Activated effector memory CD4-positive, alpha-beta T cell treated with anti-CD3 and anti-CD28 coated beads, Interleukin-2, amount 50 U/mL, for 16 hours (primary cell): Measurements from ENCODE around the gene PCNP.
"Not testable (repeated sequence)": the region's sequence is repeated elsewhere in the genome, so short reads cannot be mapped to it uniquely, and the experiment has no call there.

ENCODE experiments used
- DNase-seq: peaks from one replicate; pipeline ENCODE4 v3.0.0-alpha.2; 2020

The PCNP gene

GRCh38 chr3:101573449-101574387 lies at the start of gene PCNP:
Gene PCNP (plus strand): TSS chr3:101574180. CDS start chr3:101574216, 36 bp downstream.
- peak; percentile 100 for DNase-seq

GRCh38 chr3:101527441-101527840 lies 46.5 kb upstream of the PCNP start:
- no peak for DNase-seq

GRCh38 chr3:101527906-101528305 lies 46.1 kb upstream of the PCNP start:
- no peak for DNase-seq

GRCh38 chr3:101529816-101530685 lies 43.9 kb upstream of the PCNP start:
- no peak for DNase-seq

- no peak for DNase-seq
These were observed 43.3 kb upstream of the PCNP start for GRCh38 chr3:101530686-101531047.

GRCh38 chr3:101531473-101532086 lies 42.4 kb upstream of the PCNP start:
- DNase-seq: no peak

GRCh38 chr3:101532783-101533602 lies 41.0 kb upstream of the PCNP start:
- no peak for DNase-seq

- no peak for DNase-seq
These were observed 40.4 kb upstream of the PCNP start for GRCh38 chr3:101533603-101533968.

- no peak for DNase-seq
These were observed 38.8 kb upstream of the PCNP start for GRCh38 chr3:101535221-101535620.

GRCh38 chr3:101536266-101536665 lies 37.7 kb upstream of the PCNP start:
- DNase-seq: no peak

GRCh38 chr3:101536955-101537354 lies 37.0 kb upstream of the PCNP start:
- DNase-seq: not testable (repeated sequence)

GRCh38 chr3:101542957-101543356 lies 31.0 kb upstream of the PCNP start:
- DNase-seq: no peak

GRCh38 chr3:101544161-101544850 lies 29.7 kb upstream of the PCNP start:
- DNase-seq: no peak

- no peak for DNase-seq
These were observed 25.4 kb upstream of the PCNP start for GRCh38 chr3:101548527-101549105.

GRCh38 chr3:101549473-101549872 lies 24.5 kb upstream of the PCNP start:
- no peak for DNase-seq

- DNase-seq: not testable (repeated sequence)
These were observed 22.5 kb upstream of the PCNP start for GRCh38 chr3:101551359-101552081.

- not testable (repeated sequence) for DNase-seq
These were observed 20.6 kb upstream of the PCNP start for GRCh38 chr3:101553381-101553780.

- no peak for DNase-seq
These were observed 17.9 kb upstream of the PCNP start for GRCh38 chr3:101556064-101556463.

GRCh38 chr3:101561630-101562328 lies 12.2 kb upstream of the PCNP start, which contains the start of gene TRMT10C:
Gene TRMT10C (plus strand): TSS chr3:101561868. CDS start chr3:101564782, 2,914 bp downstream.
- DNase-seq: peak; percentile 98
